ENCODE measurements around the gene GTF2A1.

Gene GTF2A1

GRCh38 chr14:81176241-81176640, 44.5 kb downstream of the GTF2A1 start:
- no peak for DNase-seq

GRCh38 chr14:81172881-81173280, 47.9 kb downstream of the GTF2A1 start:
- DNase-seq, result peak; percentile 14

GRCh38 chr14:81172353-81172752, 48.4 kb downstream of the GTF2A1 start:
- peak; percentile 19 for DNase-seq

- no peak for DNase-seq
Observed at GRCh38 chr14:81170829-81171195, 49.9 kb downstream of the GTF2A1 start.

GRCh38 chr14:81170104-81170828, 50.5 kb downstream of the GTF2A1 start:
- DNase-seq, result peak; percentile 84

GRCh38 chr14:81169711-81170103, 51.1 kb downstream of the GTF2A1 start:
- DNase-seq, result peak; percentile 31

- no peak for DNase-seq
Observed at GRCh38 chr14:81169267-81169666, 51.5 kb downstream of the GTF2A1 start.

- DNase-seq, result no peak
Observed at GRCh38 chr14:81166121-81166520, 54.6 kb downstream of the GTF2A1 start.

- DNase-seq, result no peak
Observed at GRCh38 chr14:81165188-81165587, 55.6 kb downstream of the GTF2A1 start.

GRCh38 chr14:81164167-81164774, 56.5 kb downstream of the GTF2A1 start:
- DNase-seq, result peak; percentile 83

- DNase-seq, result peak; percentile 32
Observed at GRCh38 chr14:81162941-81163340, 57.8 kb downstream of the GTF2A1 start.

GRCh38 chr14:81161749-81162148, 59.0 kb downstream of the GTF2A1 start:
- DNase-seq, result no peak

GRCh38 chr14:81161088-81161487, 59.7 kb downstream of the GTF2A1 start:
- DNase-seq, result no peak

- DNase-seq, result no peak
Observed at GRCh38 chr14:81157431-81157830, 63.3 kb downstream of the GTF2A1 start.

- DNase-seq, result no peak
Observed at GRCh38 chr14:81153187-81153586, 67.6 kb downstream of the GTF2A1 start.

- no peak for DNase-seq
Observed at GRCh38 chr14:81148635-81149034, 72.1 kb downstream of the GTF2A1 start.

- DNase-seq, result no peak
Observed at GRCh38 chr14:81147140-81147897, 73.4 kb downstream of the GTF2A1 start.

- DNase-seq, result no peak
Observed at GRCh38 chr14:81144824-81145603, 75.7 kb downstream of the GTF2A1 start.

GRCh38 chr14:81143793-81144192, 77.0 kb downstream of the GTF2A1 start:
- DNase-seq, result no peak

GRCh38 chr14:81141426-81141825, 79.3 kb downstream of the GTF2A1 start:
- no peak for DNase-seq

- DNase-seq, result no peak
Observed at GRCh38 chr14:81138429-81138828, 82.3 kb downstream of the GTF2A1 start.

- DNase-seq, result peak; percentile 79
Observed at GRCh38 chr14:81137316-81137715, 83.4 kb downstream of the GTF2A1 start.

GRCh38 chr14:81133400-81133799, 87.4 kb downstream of the GTF2A1 start:
- no peak for DNase-seq

Data from EL (cell line).